Activated T-cell treated with anti-CD3 and anti-CD28 coated beads, Interleukin-2, amount 50 U/mL, for 24 hours (primary cell): ENCODE data around the gene PRIMA1.

Experiments
- DNase-seq: peaks from one replicate; pipeline ENCODE4 v3.0.0-alpha.2; 2020
- H3K27ac Mint-ChIP-seq: 2 replicates; pipeline ENCODE4 v1.8.0; 2020; ENCODE audit warnings: mild to moderate bottlenecking, mixed read lengths
- H3K27me3 Mint-ChIP-seq: 2 replicates; pipeline ENCODE4 v1.8.0; 2020; ENCODE audit warnings: mixed read lengths
- H3K36me3 Mint-ChIP-seq: 2 replicates; pipeline ENCODE4 v1.8.0; 2020; ENCODE audit warnings: low read depth, mixed read lengths
- H3K4me1 Mint-ChIP-seq: 2 replicates; pipeline ENCODE4 v1.8.0; 2020; ENCODE audit warnings: low read depth, mixed read lengths
- H3K4me3 Mint-ChIP-seq: 2 replicates; pipeline ENCODE4 v1.8.0; 2020; ENCODE audit warnings: mild to moderate bottlenecking, moderate library complexity, mixed read lengths
- H3K9me3 Mint-ChIP-seq: 2 replicates; pipeline ENCODE4 v1.8.0; 2020; ENCODE audit warnings: mixed read lengths

PRIMA1 gene

GRCh38 chr14:93723001-93723400, 65.3 kb downstream of the PRIMA1 start:
- Mint-ChIP-seq H3K27ac (no peak overlapping the region), H3K36me3 (no peaks in the 10 kb centered on the region), H3K4me1 (no peaks in the 10 kb centered on the region), H3K4me3 (no peak overlapping the region), H3K9me3 (no peaks in the 10 kb centered on the region), H3K27me3 (no peaks in the 10 kb centered on the region)
- DNase-seq: peak; percentile 0

DNA sequence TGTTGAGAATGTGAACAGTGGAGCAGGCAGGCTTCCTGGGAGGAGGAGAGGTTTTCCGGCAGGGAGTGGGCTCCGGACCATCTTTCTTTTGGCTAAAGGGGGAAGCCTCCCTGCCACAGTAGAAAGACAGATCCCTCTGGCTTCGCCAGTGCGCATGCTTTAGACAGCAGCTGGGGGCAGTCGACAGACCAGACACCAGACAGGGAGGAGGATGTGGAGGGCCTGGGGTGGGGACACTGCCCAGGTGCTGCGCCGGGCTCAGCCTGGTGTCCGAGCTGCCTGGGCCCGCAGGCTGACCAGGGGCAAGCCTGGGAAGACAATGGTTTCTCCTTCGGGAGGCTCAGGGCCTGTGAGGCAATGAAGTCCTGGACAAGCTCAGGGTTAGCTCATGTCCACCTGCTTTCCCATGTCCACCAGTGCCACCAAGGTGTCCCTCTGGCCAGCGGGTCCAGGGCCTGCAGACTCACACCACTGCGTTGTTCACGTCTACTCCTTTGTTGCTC, 67.3 kb downstream of the PRIMA1 start:
- DNase-seq: no peak
- H3K27ac Mint-ChIP-seq: no peak overlapping the region
- no peaks in the 10 kb centered on the region for H3K9me3 Mint-ChIP-seq
- H3K4me3 Mint-ChIP-seq: no peak overlapping the region
- H3K4me1 Mint-ChIP-seq: no peaks in the 10 kb centered on the region
- no peaks in the 10 kb centered on the region for H3K27me3 Mint-ChIP-seq
- H3K36me3 Mint-ChIP-seq: no peaks in the 10 kb centered on the region

- no peaks in the 10 kb centered on the region for H3K27me3 Mint-ChIP-seq
- H3K27ac Mint-ChIP-seq: no peak overlapping the region
- no peaks in the 10 kb centered on the region for H3K36me3 Mint-ChIP-seq
- H3K9me3 Mint-ChIP-seq: no peaks in the 10 kb centered on the region
- H3K4me3 Mint-ChIP-seq: no peak overlapping the region
- DNase-seq: no peak
- no peaks in the 10 kb centered on the region for H3K4me1 Mint-ChIP-seq
Observed at GRCh38 chr14:93720076-93720815, 68.0 kb downstream of the PRIMA1 start.

DNA sequence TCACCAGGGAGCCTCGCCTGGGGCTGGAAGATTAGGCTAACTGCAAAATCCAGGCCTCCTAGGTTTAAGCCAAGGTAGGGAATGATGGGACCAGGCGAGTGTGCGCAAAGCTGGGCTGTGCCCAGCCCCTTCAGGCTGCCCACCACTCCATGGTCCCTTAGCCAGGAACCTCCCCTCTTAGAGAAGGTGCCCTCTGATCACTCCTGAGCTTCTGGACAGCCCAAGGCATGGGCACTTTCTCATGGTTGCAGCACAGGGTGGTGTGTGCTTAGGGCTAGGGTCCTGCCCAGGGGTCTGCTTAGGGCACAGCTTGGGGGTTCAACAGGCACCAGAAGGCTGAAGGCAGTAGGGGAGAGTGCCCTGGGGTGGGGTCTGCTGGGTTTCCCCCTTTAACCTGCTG, 69.0 kb downstream of the PRIMA1 start:
- peaks cover 4% of the 10 kb centered on the region for H3K27me3 Mint-ChIP-seq
- H3K4me3 Mint-ChIP-seq: no peak overlapping the region

DNA sequence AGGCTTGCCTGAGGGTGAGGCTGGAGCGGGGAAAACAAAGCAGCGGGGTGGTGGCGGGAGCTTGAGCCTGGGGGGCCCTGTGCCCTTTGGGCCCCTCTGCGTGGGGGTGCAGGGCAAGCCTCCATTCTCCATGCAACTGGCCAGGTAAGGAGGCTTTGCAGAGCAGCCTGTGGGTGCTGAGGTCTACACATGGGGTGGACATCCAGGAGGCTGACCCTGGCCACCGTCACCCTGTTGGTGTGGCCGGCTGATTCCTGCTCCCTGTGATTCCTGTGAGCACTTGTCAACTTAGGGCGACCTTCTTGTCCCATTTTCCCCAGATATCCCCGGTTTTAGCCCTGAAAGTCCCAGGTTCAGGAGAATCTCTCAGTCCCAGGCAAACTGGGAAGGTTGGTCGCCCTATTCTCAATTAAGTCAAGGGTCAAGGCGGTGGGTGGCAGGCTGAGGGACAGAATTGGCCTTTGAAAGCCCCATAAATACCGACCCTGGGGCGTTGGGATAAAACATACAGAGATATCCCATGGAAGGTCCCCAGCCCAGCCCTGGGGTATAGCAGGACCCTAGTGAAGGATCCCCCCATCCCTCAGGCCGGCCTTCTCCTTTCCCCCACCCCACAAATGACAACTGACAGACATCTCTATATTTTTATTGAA, 70.5 kb downstream of the PRIMA1 start:
- Mint-ChIP-seq H3K4me1 (no peaks in the 10 kb centered on the region), H3K9me3 (no peaks in the 10 kb centered on the region), H3K4me3 (no peak overlapping the region), H3K27me3 (peaks cover 5% of the 10 kb centered on the region), H3K27ac (no peak overlapping the region), H3K36me3 (no peaks in the 10 kb centered on the region)
- no peak for DNase-seq

More for the DNA sequence above, 69.0 kb downstream of the PRIMA1 start:
- Mint-ChIP-seq H3K27ac (no peak overlapping the region), H3K9me3 (no peaks in the 10 kb centered on the region), H3K36me3 (no peaks in the 10 kb centered on the region), H3K4me1 (no peaks in the 10 kb centered on the region)
- DNase-seq: no peak

GRCh38 chr14:93716746-93717667, 71.3 kb downstream of the PRIMA1 start:
- no peaks in the 10 kb centered on the region for H3K4me1 Mint-ChIP-seq
- no peak overlapping the region for H3K27ac Mint-ChIP-seq
- peaks cover 5% of the 10 kb centered on the region for H3K27me3 Mint-ChIP-seq
- no peak for DNase-seq
- H3K9me3 Mint-ChIP-seq: no peaks in the 10 kb centered on the region
- H3K36me3 Mint-ChIP-seq: no peaks in the 10 kb centered on the region
- H3K4me3 Mint-ChIP-seq: no peak overlapping the region

GRCh38 chr14:93716002-93716745, 72.1 kb downstream of the PRIMA1 start:
- Mint-ChIP-seq H3K27me3 (peaks cover 5% of the 10 kb centered on the region), H3K4me1 (no peaks in the 10 kb centered on the region), H3K9me3 (no peaks in the 10 kb centered on the region), H3K4me3 (no peak overlapping the region), H3K27ac (no peak overlapping the region), H3K36me3 (no peaks in the 10 kb centered on the region)
- no peak for DNase-seq

DNA sequence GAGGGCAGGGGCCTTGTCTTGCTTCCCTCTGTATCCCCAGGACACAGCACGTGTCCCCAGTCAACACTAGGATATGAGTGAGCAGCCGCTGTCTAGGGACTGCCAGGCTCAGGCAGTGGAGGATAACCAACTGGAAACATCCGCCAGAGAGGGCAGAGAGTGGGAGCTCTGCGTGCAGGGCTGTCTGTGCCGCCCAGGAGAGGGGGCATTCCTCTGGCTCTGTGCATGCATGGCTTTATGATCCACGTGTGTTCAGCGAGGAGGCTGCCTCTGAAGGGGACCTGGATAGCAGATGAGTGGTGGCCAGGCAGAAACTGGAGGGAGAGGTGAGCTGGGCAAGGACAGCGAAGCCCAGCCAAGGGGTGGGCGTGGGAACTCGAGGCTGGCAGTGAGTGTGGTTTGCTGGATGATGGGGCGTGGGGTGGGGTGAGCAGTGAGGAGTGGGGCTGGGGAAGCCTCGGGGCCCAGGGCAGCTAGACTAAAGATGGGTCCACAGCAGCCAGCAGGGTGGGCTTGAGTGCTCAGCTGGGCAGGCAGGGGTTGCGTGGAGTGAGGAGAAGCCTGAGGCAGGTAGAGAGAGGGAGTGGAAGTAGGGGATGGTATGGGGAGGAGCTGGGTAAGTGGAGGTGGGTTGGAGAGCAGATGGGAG, 72.9 kb downstream of the PRIMA1 start:
- Mint-ChIP-seq H3K9me3 (no peaks in the 10 kb centered on the region), H3K36me3 (no peaks in the 10 kb centered on the region), H3K27ac (no peak overlapping the region), H3K4me3 (no peak overlapping the region), H3K27me3 (peaks cover 5% of the 10 kb centered on the region), H3K4me1 (no peaks in the 10 kb centered on the region)
- no peak for DNase-seq

- Mint-ChIP-seq H3K27me3 (peaks cover 5% of the 10 kb centered on the region), H3K27ac (no peak overlapping the region), H3K9me3 (no peaks in the 10 kb centered on the region), H3K4me3 (no peak overlapping the region), H3K4me1 (no peaks in the 10 kb centered on the region), H3K36me3 (no peaks in the 10 kb centered on the region)
- DNase-seq: no peak
Observed at GRCh38 chr14:93714605-93715004, 73.7 kb downstream of the PRIMA1 start.

GRCh38 chr14:93713726-93714405, 74.4 kb downstream of the PRIMA1 start:
- H3K27ac Mint-ChIP-seq: no peak overlapping the region
- H3K27me3 Mint-ChIP-seq: peaks cover 5% of the 10 kb centered on the region
- no peaks in the 10 kb centered on the region for H3K36me3 Mint-ChIP-seq
- DNase-seq: no peak
- no peak overlapping the region for H3K4me3 Mint-ChIP-seq
- H3K9me3 Mint-ChIP-seq: no peaks in the 10 kb centered on the region
- H3K4me1 Mint-ChIP-seq: no peaks in the 10 kb centered on the region

GRCh38 chr14:93712838-93713724, 75.2 kb downstream of the PRIMA1 start:
- no peaks in the 10 kb centered on the region for H3K4me1 Mint-ChIP-seq
- H3K4me3 Mint-ChIP-seq: no peak overlapping the region

GRCh38 chr14:93712079-93712837, 76.0 kb downstream of the PRIMA1 start:
- no peak for DNase-seq
- H3K36me3 Mint-ChIP-seq: no peaks in the 10 kb centered on the region
- no peak overlapping the region for H3K27ac Mint-ChIP-seq
- peaks cover 5% of the 10 kb centered on the region for H3K27me3 Mint-ChIP-seq
- no peaks in the 10 kb centered on the region for H3K4me1 Mint-ChIP-seq
- H3K4me3 Mint-ChIP-seq: no peak overlapping the region
- H3K9me3 Mint-ChIP-seq: no peaks in the 10 kb centered on the region

More at GRCh38 chr14:93712838-93713724, 75.2 kb downstream of the PRIMA1 start:
- H3K27ac Mint-ChIP-seq: no peak overlapping the region
- H3K36me3 Mint-ChIP-seq: no peaks in the 10 kb centered on the region
- H3K27me3 Mint-ChIP-seq: peaks cover 5% of the 10 kb centered on the region
- DNase-seq: no peak
- no peaks in the 10 kb centered on the region for H3K9me3 Mint-ChIP-seq
